Astrocyte of the spinal cord (primary cell): Measurements from ENCODE around the gene SLC10A7.

Source experiments
- DNase-seq: peaks from one replicate; pipeline ENCODE4 v3.0.0; 2011; ENCODE audit warnings: low read depth, low spot score
- H3K4me3 ChIP-seq: 2 replicates; pipeline ENCODE4 v1.5.1; 2011; ENCODE audit warnings: low read depth, mild to moderate bottlenecking, low read length, moderate library complexity
- CTCF ChIP-seq: IDR thresholded peaks from 2 replicates; pipeline ENCODE4 v1.5.1; 2012; ENCODE audit warnings: low read depth, mild to moderate bottlenecking, low read length, inconsistent platforms
- in situ Hi-C: cut with HindIII; loops from 2 replicates; pipeline ENCODE4 v1.10.0; 2017; ENCODE audit warnings: low sequenced_read_pairs

Gene SLC10A7

DNA sequence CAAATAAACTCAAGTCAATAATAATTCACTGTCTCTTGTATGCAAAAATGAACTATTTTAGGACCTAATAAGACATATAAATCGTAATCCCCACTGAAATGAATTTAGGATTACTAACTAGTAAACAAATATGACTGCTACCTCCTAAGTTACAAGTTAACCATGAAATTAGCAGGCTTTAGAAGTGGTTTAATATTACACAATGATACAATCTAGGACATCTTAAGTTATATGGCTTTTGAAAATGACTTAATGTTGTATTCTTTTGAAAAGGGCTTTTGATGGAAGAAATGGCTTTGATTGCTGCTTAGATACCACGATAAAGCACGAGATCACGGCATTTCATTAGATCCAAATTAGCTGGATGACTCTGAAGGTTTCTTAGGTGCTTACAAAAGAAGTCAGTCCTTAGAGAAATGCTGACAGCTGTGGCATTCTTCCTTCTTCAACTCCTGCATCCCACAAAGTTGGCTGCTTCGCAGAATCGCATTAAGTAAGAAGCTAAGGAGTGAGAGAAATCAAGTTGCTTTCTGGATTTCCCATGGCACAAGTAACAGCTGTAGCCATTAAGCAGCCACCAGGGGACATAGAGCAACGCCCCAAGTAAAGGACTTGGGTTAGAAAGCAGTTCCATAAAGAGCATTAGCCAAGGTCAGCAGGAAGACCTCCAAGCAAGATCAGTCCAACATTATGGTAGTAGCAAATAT is 6.9 kb downstream of the SLC10A7 start:
- no peak for TF ChIP-seq CTCF
- in situ Hi-C loops, result no loop called here
- DNase-seq, result no peak
- H3K4me3 ChIP-seq, result no peak overlapping the region

DNA sequence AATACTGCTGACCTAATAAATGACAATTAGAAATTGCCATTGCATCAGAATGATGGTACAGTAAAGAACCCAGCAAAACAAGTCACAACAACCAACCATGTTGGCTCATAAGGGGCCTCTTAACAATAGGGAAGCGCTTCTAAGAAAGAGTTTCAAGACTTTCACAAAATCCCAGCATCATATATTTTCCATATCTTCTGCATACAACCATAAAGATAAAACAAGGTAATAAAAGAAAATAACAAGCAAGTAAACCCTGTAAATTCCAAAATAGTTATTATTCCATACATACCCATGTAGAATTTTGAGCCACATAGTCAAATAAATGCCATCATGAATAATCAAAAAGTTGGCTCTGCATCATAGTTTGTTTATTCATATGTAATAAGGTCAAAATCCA is 8.2 kb downstream of the SLC10A7 start:
- TF ChIP-seq CTCF, result no peak
- in situ Hi-C loops, result no loop called here
- no peak overlapping the region for H3K4me3 ChIP-seq
- no peak for DNase-seq

GRCh38 chr4:146511381-146511780 is 10.4 kb downstream of the SLC10A7 start:
- no peak overlapping the region for H3K4me3 ChIP-seq
- no peak for DNase-seq
- in situ Hi-C loops, result no loop called here
- TF ChIP-seq CTCF, result no peak

DNA sequence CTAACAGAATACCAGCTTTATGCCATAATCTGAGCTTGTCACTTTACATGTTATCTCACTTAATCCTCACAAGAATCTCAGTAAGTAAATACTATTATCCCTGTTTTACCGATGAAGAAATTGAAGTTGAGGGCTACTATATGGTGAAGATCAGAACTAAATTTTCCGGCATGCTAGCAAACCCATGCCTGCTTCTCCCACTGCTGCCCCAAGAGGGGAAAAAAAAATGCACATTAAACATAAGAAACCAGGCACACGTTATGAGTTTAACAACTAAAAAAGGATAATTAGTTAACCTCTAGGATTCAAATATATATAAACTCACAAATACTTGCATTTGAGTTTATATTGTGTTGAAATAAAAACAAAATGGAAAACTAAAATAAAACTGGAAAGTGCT is 10.8 kb downstream of the SLC10A7 start:
- no peak overlapping the region for H3K4me3 ChIP-seq
- in situ Hi-C loops, result no loop called here
- no peak for TF ChIP-seq CTCF
- DNase-seq, result no peak

DNA sequence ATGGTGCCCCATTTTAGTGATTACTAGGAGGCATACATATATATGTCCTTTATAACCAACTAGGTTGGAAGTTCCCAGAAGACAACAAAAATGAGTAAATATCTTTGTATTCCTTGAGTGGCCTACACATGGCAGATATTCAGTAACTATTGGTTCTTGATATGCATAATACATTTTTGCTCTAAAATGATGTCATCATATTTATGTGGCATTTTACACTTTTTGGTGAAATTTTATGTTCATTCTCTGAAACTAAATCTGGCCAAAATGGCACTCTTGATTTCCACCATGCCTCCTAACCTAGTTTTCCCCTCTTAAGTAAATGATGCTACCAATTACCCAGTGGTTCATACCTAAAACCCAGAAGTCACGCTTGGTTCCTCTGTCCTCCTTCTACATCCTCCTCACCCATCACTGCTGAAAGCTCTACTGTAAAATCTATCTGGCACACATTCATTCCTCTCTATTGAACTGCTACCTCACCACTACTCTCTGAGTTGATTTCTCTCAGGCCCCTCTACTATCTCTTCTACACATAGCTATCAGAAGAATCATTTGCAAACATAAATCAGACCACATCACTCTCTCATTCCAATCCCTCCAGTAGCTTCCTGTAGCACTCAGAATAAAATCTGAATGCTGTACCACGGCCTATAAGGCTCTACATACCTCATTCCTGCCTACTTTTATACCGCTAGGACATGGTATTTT is 13.4 kb downstream of the SLC10A7 start:
- DNase-seq, result no peak
- in situ Hi-C loops, result no loop called here
- H3K4me3 ChIP-seq, result no peak overlapping the region
- no peak for TF ChIP-seq CTCF

GRCh38 chr4:146507632-146508031 is 14.1 kb downstream of the SLC10A7 start:
- in situ Hi-C loops, result no loop called here
- no peak overlapping the region for H3K4me3 ChIP-seq
- TF ChIP-seq CTCF, result no peak
- no peak for DNase-seq
